Thyroid gland (tissue), 4 donors: ENCODE results near the gene SAMD14. TPM values are rescaled to one million over a fixed set of nuclear protein-coding genes. Genes with fewer than 3 reads are reported as not detected.

Experiments used
- DNase-seq, 2 donors: peaks; one replicate each; pipeline ENCODE4 v3.0.0-alpha.2; 2019
- H3K27ac ChIP-seq, 3 donors: fragments of 200-600 bp; sonication (generic); 1 replicate in 2 of 3; 2 replicates in 1 of 3; pipeline ENCODE4 v1.5.1; 2016 to 2019; ENCODE audit warnings: mild to moderate bottlenecking in 1 of 3, moderate library complexity in 1 of 3
- H3K27me3 ChIP-seq: fragments of 200-600 bp; sonication (generic); one replicate; pipeline ENCODE4 v1.5.1; 2019
- H3K36me3 ChIP-seq, 2 donors: fragments of 200-600 bp; sonication (generic); one replicate each; pipeline ENCODE4 v1.5.1; 2016 to 2019
- H3K4me1 ChIP-seq, 2 donors: fragments of 200-600 bp; sonication (generic); one replicate each; pipeline ENCODE4 v1.5.1; 2017 to 2019
- H3K4me3 ChIP-seq, 3 donors: fragments of 200-600 bp; sonication (generic); replicated peaks in 1 of 3; 1 replicate in 2 of 3; 2 replicates in 1 of 3; pipeline ENCODE4 v1.5.1; 2016; ENCODE audit warnings: mild to moderate bottlenecking in 1 of 3
- H3K9me3 ChIP-seq: fragments of 200-600 bp; sonication (generic); one replicate; pipeline ENCODE4 v1.5.1; 2017
- CTCF ChIP-seq, 6 experiments: fragments of 200-600 bp in 3 of 6; fragments of 450-650 bp in 3 of 6; sonication (generic) in 3 of 6; IDR thresholded peaks; one replicate each; pipeline ENCODE4 v1.5.1; 2016 to 2019; ENCODE audit warnings: antibody characterized with exemption in 6 of 6, mild to moderate bottlenecking in 2 of 6, inconsistent platforms in 1 of 6, moderate library complexity in 1 of 6
- POLR2A ChIP-seq, 2 donors: fragments of 450-650 bp; IDR thresholded peaks; one replicate each; pipeline ENCODE4 v1.6.1; 2017; ENCODE audit warnings: antibody characterized with exemption in 2 of 2, mild to moderate bottlenecking in 2 of 2, moderate library complexity in 1 of 2
- WGBS, 2 donors: methylation state at CpG; one replicate each; pipeline ENCODE4 v1.1.5; 2017; 5-methylcytosine and 5-hydroxymethylcytosine counted together
- intact Hi-C: fragments of 100-400 bp; cut with DNase I; formaldehyde crosslinking; loops from one replicate; pipeline ENCODE4 v1.15.1; 2023
- total RNA-seq, 4 donors: library from RNA; depleted of rRNA; stranded (reverse); fragments of >200 nt; gene quantifications; one replicate each; pipeline ENCODE4 v1.2.3, GENCODE V29; 2016

Gene SAMD14
- total RNA-seq, 4 donors from 2014 or later: 0.24 to 0.81 (median 0.58) TPM

GRCh38 chr17:50161911-50162288 lies 31.9 kb upstream of the SAMD14 start:
- Histone ChIP-seq H3K27ac (no peak overlapping the region), H3K4me3 (no peak overlapping the region), H3K27me3 (no peaks in the 10 kb centered on the region), H3K4me1 (peaks cover 0 to 6% of the 10 kb centered on the region in 2 donors), H3K9me3 (no peaks in the 10 kb centered on the region), H3K36me3 (no peaks in the 10 kb centered on the region)
- no peak for TF ChIP-seq POLR2A (IDR thresholded peaks at IDR 0.05)
- TF ChIP-seq CTCF (IDR thresholded peaks at IDR 0.05): no peak
- intact Hi-C loops: loop anchor here (5.0 kb wide), 1 partner anchor 65 kb away; the partner anchor contains the start of gene PDK2
- 45 to 60% methylated on average over 16 of the region's 16 CpGs for WGBS, 2 donors
- DNase-seq: no peak

GRCh38 chr17:50161023-50161910 lies 31.3 kb upstream of the SAMD14 start:
- H3K4me3 ChIP-seq: peak overlapping the region in 2 of 3 donors; percentile 2 to 43
- no peaks in the 10 kb centered on the region for H3K27me3 ChIP-seq
- no peaks in the 10 kb centered on the region for H3K36me3 ChIP-seq
- 1 to 2% methylated on average over 28 to 51 of the region's 53 CpGs for WGBS, 2 donors
- no peaks in the 10 kb centered on the region for H3K9me3 ChIP-seq
- H3K27ac ChIP-seq: peak overlapping the region in 2 of 3 donors; percentile 27 to 54
- intact Hi-C loops: loop anchor here (5.0 kb wide), 1 partner anchor 64 kb away; the partner anchor contains the start of gene PDK2
- TF ChIP-seq CTCF (IDR thresholded peaks at IDR 0.05): peak; percentile 65 to 97 (median 86)
- peak in 1 of 2 donors; percentile 37 for TF ChIP-seq POLR2A (IDR thresholded peaks at IDR 0.05)
- peaks cover 0 to 6% of the 10 kb centered on the region in 2 donors for H3K4me1 ChIP-seq
- peak; percentile 87 to 91 for DNase-seq

GRCh38 chr17:50157891-50158290 lies 27.9 kb upstream of the SAMD14 start:
- WGBS, 2 donors: 37 to 42% methylated on average over 4 of the region's 4 CpGs
- no peak for DNase-seq
- H3K4me3 ChIP-seq: no peak overlapping the region
- H3K9me3 ChIP-seq: no peaks in the 10 kb centered on the region
- no peak overlapping the region for H3K27ac ChIP-seq
- intact Hi-C loops: no loop called here
- H3K4me1 ChIP-seq: peaks cover 0 to 34% of the 10 kb centered on the region in 2 donors
- no peaks in the 10 kb centered on the region for H3K27me3 ChIP-seq
- TF ChIP-seq POLR2A (IDR thresholded peaks at IDR 0.05) (no peak), CTCF (IDR thresholded peaks at IDR 0.05) (no peak)
- H3K36me3 ChIP-seq: no peaks in the 10 kb centered on the region

- WGBS, 2 donors: 71 to 80% methylated on average over 8 of the region's 8 CpGs
- Histone ChIP-seq H3K9me3 (no peaks in the 10 kb centered on the region), H3K36me3 (no peaks in the 10 kb centered on the region), H3K27ac (peak overlapping the region in 2 of 3 donors; percentile 37 to 60), H3K4me3 (no peak overlapping the region), H3K4me1 (peaks cover 6 to 37% of the 10 kb centered on the region in 2 donors), H3K27me3 (no peaks in the 10 kb centered on the region)
- intact Hi-C loops: no loop called here
- TF ChIP-seq POLR2A (IDR thresholded peaks at IDR 0.05) (no peak), CTCF (IDR thresholded peaks at IDR 0.05) (no peak)
- no peak for DNase-seq
Observed at GRCh38 chr17:50155115-50155819, 25.3 kb upstream of the SAMD14 start.
